HG02759 (cell line): ENCODE results near the gene CAGE1.

Source experiments
- ATAC-seq: cut with Tn5 transposase; IDR thresholded peaks from one replicate; pipeline ENCODE4 v1.9.1; 2021; ENCODE audit warnings: mild to moderate bottlenecking, moderate library complexity; ENCODE audit not compliant: unreplicated experiment

The CAGE1 gene

DNA sequence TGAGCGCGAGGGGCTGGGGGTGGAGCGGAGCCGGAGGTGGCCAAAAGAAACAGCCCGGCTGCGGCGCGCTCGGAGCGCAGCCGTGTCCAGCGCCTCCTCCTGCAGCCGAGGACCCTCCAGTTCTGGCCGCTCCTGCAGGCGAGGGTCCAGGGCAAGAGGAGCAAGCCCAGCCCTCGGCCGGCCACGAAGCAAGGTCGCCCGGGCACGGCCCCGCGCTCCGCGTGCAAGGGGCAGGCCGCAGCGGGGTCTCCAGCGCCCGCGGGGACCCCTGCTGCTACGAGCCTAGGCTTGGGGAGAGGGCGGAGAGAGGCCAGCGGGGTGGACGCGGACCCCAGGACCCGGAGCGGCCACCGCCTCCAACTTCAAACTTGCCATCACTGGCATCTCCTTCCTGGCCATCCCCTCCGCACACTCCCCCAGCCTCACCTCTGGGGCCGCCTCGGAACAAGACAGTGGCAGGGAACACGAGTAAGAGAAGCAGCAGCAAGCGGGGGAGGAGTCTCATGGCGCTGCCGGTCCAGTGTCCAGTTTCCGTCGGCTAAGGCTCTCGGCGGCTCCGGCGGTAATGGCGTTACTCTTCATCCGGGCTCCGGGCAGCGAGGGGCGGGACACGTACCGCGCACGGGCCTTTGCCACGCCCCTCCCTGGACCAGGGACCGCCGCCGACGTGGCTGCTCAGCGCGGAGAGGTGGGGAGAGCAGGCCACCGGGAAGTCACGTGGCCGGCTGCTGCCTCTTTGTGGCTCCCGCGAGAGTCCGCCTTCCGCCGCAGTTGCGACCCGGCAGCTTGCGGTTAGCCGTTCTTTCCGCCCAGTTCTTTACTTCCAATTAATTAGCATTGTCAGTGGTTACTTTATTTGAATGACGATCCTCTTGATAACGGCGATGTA lies 76.7 kb downstream of the CAGE1 start, which contains the start of gene SSR1:
Gene SSR1 (minus strand): TSS at position 584 of the 889 bp plus-strand sequence. CDS start 79 bp downstream, at position 505.
- ATAC-seq, result peak; percentile 98

DNA sequence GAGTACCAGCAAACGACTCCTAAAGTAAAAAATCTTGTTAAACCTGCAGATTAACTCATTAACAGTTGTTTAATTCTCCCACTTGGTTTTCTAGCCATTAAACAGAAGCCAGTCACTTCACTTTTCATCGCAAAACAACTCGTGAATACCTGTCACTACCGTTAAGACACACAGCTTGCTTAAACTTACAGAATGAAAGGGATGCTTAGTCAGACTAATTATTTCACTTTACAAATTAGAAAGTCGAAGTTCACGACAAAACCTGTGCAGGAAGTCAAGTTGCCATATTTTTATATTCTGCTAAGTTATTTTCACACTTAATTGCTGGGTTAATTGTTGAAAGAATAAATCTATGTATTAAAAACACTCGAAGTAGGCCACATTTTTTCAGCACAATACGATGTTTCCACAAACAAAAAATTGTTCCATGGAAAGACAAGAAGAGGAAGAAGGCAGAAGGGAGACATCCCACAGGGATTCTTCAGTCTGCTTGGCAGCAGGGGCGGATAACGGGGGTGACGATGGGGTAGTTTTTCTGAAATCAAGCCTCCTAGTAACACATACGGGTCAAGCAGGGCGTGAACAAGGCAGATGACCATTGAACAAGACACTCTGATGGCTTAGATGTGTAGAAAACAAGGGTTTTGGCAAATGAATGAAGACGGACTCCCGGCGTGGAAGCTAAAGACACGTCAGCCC lies 77.5 kb downstream of the CAGE1 start:
- ATAC-seq, result peak; percentile 0

DNA sequence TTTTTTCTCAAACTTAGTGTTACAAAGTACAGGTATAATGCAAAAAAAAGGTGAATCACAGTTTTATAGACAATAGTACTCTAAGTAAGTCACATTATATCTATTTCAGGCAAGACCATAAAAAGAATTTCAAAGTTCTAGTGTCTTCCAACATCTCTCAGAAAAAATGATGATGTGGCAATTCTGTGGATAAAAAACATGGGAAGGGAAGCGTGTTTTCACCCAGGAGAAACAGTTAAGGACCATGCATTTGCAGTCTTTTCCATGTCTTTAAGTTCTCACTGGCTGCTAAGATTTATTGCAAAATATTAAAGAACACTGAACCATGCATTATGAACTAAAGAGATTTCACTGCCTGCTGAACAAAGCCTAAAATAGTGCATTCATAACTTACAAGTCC lies 78.4 kb downstream of the CAGE1 start:
- ATAC-seq, result no peak

DNA sequence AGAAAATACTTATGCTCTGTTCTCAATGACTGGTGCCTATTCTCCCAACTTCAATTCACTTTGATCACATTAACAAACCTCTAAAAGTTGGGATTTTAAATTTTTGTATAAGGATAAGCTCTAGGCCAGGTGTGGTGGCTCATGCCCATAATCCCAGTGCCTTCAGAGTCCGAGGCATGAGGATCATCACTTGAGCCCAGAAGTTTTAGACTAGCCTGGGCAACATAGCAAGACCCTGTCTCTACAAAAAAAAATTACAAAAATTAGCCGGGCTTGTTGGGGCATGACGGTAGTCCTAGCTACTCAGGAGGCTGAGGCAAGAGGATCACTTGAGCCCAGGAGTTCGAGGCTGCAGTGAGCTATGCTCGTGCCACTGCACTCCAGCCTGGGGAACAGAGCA lies 80.5 kb downstream of the CAGE1 start:
- no peak for ATAC-seq

DNA sequence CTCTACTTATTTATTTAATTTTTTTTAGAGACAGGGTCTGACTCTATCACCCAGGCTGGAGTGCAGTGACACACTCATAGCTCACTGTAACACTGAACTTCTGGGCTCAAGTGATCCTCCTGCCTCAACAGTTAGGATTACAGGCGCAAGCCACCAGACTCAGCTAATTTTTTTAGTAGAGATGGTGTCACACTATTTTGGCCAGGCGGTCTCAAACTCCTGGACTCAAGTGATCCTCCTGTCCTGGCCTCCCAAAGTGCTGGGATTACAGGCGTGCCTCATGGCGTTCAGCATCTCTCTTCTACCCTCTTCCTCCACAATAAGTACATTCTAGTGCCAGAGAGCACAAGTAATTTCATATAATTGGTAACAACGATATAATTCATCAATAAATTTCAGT lies 82.0 kb downstream of the CAGE1 start:
- ATAC-seq, result no peak

DNA sequence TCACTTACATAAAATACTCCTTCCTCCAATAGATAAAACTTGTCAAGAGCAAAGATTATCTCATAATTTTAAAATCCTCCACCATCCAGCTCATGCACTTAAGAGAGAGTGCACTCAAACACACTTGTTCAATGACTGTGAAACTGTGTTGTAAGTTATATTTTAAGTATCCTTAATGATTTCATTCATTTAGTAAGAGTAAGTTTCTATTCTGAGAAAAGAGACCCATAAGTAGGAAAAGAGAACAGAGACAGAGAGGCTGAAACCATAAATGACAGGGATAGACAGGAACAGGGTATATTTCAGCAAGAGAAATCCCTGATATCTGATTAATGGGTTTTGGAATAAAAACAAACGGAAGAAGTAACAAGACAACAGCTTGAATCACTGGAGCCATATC lies 84.7 kb downstream of the CAGE1 start:
- no peak for ATAC-seq

DNA sequence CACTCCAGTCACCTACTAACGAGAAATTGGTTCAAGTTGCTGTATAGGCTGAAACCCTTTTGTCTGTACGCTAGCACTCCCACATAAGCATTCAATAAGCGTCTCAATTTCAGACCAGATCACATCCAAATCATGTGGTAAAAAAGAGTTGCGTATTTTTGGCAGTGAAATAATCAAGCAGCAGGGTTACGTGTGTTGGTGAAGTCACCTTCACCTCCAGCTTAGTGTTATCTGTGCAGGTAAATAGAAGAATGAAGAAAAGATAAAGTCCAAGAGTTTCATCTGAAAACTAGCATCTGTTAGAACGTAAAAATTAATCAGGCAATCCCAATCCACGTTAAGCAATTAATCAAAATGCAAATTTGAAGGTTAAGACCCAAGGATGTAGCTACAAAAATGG lies 87.8 kb downstream of the CAGE1 start:
- no peak for ATAC-seq

DNA sequence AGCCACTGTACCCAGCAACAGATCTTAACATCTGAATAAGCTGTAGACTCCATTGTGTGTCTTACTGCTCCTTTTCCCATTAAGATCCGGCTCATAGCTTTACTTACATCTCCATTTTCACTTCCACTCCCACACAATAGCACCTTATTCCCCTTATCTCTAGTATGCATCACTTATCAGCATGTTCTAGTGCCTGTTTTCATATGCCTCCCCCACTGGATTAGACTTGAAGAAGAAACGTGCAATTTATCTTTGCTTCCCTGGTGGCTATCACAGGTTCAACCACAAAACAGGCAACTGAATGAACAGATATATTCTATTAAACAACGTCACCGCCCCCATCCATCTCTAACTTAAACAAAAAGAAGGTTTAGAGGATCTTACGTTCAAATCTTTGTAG lies 88.6 kb downstream of the CAGE1 start:
- no peak for ATAC-seq

DNA sequence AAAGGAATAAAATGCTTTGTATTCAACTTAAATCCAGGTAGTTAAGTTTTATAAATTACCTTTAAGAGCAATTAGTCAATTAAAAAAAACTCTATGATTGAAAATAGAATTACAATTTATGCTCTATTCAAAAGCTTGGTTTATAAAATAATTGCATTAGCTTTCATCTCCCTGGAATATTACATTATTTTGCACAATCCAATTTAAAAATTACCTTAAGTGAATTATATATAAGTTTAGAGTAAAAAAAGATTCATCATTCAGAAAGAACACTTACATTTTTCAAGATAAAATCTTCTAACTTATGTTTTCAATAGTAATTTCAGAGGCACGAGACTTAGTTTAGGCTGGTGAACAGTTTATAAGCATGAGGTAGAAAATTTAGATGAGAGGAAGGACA lies 91.4 kb downstream of the CAGE1 start:
- no peak for ATAC-seq

DNA sequence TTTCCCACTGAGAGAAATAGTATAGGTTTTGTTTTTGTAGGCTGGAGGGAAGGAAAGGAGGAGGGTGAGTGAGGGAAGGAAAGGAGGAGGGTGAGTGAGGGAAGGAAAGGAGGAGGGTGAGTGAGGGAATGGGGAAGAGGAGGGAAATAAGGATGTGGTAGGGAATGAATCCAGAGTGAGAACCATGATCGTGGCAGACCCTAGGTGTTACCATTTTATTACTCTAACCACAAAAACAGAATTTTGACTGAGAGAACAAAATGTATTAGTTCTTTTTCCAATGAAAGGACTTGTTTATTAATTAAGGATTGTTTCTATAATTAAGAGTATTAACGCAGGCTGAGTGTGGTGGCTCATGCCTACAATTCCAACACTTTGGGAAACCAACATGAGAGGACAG lies 92.9 kb downstream of the CAGE1 start:
- no peak for ATAC-seq

DNA sequence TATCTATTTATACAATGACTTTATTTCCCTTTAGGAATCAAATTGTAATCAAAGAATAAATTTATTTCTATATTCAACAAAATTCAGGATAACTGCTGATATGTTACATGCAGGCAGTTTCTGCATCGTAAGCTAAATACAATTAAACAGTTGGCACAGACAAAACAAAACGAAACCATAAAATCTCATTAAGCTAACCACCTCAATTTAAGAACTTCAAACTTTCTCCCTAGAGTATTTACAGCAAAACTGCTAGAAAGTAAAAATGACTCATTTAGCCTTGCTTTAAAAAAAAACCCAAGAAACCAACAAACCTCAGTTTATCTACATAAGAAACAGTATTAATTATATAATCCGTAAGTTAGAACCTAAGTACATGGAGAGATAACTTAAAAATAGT lies 93.6 kb downstream of the CAGE1 start:
- no peak for ATAC-seq

DNA sequence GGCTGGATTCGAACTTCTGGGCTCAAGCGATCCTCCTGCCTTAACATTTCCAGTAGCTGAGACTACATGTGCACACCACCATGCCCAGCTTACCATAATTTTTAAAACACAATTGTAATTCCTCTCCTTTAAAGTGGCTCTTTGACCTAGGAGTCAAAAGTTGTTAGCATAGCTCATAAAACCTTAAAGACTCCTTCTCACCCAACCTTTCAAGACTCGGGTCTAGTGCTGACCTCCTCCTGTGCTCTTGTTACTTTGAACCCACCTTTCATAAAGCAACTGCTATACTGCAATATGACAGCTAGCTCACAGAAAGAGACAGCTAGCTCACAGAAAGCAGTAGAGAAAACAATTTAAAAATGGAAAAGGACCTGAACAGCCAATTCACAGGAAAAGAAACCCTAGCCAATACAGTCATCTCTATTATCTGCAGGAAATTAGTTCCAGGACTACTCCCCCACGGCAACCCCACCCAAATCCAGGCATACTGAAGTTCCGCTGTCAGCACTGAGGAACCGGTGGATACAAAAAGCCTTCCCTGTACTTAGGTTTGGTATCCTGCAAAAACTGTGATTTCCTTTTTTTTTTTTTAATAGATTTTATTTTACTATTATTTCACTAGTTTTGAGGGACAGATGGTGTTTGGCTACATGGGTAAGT lies 96.8 kb downstream of the CAGE1 start:
- no peak for ATAC-seq

DNA sequence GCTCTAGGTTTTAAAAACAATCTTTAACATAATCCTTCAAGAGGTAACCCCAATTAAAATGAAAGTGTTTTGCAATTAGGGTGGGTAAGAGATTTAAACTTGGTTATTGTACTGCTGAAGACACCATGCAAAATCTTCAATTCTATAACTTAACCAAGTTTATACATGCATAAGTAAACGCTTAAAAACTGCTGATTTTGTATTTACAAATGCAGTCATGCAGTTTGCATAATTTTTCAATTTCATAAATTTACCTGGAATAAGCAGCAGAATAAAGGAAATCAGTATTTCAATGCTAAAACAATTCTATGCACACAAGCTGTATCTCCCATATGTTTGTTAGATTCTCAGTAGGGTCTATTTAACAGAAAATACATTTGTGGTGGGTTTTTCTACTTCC lies 99.5 kb downstream of the CAGE1 start:
- ATAC-seq, result no peak

DNA sequence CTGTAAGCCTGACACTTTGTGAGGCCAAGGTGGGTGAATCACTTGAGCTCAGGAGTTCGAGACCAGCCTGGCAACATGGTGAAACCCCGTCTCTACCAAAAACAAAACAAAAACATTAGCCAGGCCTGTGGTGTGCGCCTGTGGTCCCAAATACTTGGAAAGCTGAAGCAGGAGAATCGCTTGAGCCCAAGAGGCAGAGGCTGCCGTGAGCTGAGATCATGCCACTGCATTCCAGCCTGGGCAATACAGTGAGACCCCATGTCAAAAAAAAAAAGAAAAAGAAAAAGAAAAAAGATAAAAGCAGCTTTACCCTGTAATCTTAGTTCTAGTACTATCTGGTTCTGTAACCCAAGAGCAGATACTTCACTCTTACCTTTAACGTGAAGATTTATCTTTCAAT lies 104.1 kb downstream of the CAGE1 start:
- no peak for ATAC-seq

DNA sequence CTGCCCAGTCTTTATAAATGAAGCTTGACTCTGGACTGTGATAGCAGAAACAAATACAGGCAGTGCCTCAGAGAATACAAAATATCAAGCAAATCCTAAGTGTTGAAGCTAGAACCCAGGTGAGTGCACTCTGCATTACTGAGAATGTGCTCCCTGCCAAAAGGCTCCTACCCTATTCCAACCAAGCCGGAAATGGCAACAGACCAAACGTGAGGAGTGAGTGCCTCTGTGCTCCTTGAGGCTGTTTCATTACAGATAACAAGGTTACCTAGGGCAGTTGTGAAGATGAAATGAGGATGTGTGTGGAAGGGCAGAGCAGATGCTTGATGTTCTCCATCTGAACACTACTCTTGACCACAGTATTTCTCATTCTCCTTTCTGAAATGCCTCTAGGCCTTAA lies 105.9 kb downstream of the CAGE1 start:
- ATAC-seq, result no peak

DNA sequence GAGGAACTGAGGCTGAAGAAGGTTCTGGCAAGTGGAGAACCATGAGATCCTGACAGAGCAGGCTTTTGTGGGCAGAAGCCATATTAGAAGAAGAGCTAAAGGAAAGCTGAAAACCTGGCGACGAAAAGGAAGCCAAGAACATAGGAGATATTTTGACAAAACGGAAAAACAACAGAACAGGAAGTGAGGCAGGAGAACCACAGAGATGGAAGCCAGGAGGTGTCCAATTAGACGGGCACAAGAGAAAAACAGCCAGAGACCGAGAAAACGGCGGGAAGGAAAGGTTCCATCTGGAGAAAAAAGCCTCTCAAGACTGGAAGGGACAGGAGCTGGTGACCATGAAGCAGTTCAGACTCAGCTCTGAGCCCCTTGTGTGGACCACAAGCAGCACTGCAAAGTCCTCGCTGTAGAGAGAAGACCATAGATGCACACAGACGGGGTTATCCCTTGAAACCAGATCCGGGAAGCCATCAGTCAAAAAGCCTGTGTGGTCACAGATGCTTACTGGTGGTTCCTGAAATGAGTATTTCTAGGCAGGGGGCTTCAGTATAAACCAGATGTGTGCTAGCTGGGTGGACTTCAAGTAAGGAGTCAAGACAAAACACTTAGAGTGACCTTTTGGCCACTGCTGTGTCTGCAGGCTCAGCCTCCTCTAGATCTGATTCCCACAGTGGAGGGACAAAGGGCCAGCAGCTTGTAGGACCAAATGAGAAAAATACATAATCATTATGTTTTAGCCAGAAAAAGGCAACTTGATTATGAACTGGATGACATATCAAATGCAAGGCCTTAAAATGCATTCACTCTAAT lies 107.2 kb downstream of the CAGE1 start:
- ATAC-seq, result no peak
